K562 (cell line): ENCODE results near the gene VIM. TPM values are rescaled to one million over a fixed set of nuclear protein-coding genes. Genes with fewer than 3 reads are reported as not detected.

Source experiments
- ARNT ChIP-seq, 2 experiments: fragments of 450-650 bp; IDR thresholded peaks; 2 replicates each; pipeline ENCODE4 v1.6.1; 2016; ENCODE audit warnings: mild to moderate bottlenecking in 1 of 2
- E2F3 ChIP-seq: fragments of 250-450 bp; sonication (Bioruptor Pico); IDR thresholded peaks from 2 replicates; pipeline ENCODE4 v1.4.0; 2020; ENCODE audit warnings: mild to moderate bottlenecking
- EGR1 ChIP-seq: fragments of 450-650 bp; conservative IDR thresholded peaks from 2 replicates; pipeline ENCODE4 v1.6.1; 2017; ENCODE audit warnings: mild to moderate bottlenecking
- ELF4 ChIP-seq: fragments of 450-650 bp; formaldehyde crosslinking; IDR thresholded peaks from 2 replicates; pipeline ENCODE4 v1.4.0; 2022; ENCODE audit warnings: missing genetic modification characterization
- FOSL1 ChIP-seq: fragments of 200-800 bp; sonication (Bioruptor generic); conservative IDR thresholded peaks from 2 replicates; pipeline ENCODE4 v1.6.1; 2016; ENCODE audit warnings: missing genetic modification characterization, missing compliant biosample characterization
- GTF2E2 ChIP-seq: fragments of 200-800 bp; sonication (Bioruptor generic); IDR thresholded peaks from 2 replicates; pipeline ENCODE4 v1.6.1; 2016; ENCODE audit warnings: missing genetic modification characterization, missing compliant biosample characterization
- HDGF ChIP-seq: fragments of 450-650 bp; IDR thresholded peaks from 2 replicates; pipeline ENCODE4 v1.6.1; 2016
- KAT7 ChIP-seq: sonication (generic); formaldehyde crosslinking; IDR thresholded peaks from 2 replicates; pipeline ENCODE4 v1.8.0; 2022; ENCODE audit warnings: missing genetic modification reagents, mild to moderate bottlenecking, borderline replicate concordance
- MEIS2 ChIP-seq: fragments of 450-650 bp; IDR thresholded peaks from 2 replicates; pipeline ENCODE4 v1.6.1; 2014; ENCODE audit warnings: mild to moderate bottlenecking; ENCODE audit not compliant: partially characterized antibody
- MXI1 ChIP-seq: IDR thresholded peaks from 2 replicates; pipeline ENCODE4 v1.6.1; 2011; ENCODE audit warnings: low read depth, mild to moderate bottlenecking, improper control_type of control experiment, low read length
- NFE2 ChIP-seq: IDR thresholded peaks from 2 replicates; pipeline ENCODE4 v1.6.1; 2014; ENCODE audit warnings: antibody characterized with exemption, low read depth
- NONO ChIP-seq, 2 experiments: fragments of 200-400 bp in 1 of 2; fragments of 450-650 bp in 1 of 2; formaldehyde crosslinking in 1 of 2; IDR thresholded peaks; 2 replicates each; pipeline ENCODE4 v1.6.1; 2017; ENCODE audit warnings: low read depth in 2 of 2, mild to moderate bottlenecking in 2 of 2, moderate library complexity in 2 of 2, low read length in 1 of 2
- PHF20 ChIP-seq: fragments of 450-650 bp; IDR thresholded peaks from 2 replicates; pipeline ENCODE4 v1.6.1; 2018; ENCODE audit not compliant: partially characterized antibody
- PRMT5 ChIP-seq: sonication (generic); formaldehyde crosslinking; IDR thresholded peaks from 2 replicates; pipeline ENCODE4 v1.5.0; 2020; ENCODE audit warnings: missing genetic modification reagents
- PRPF4 ChIP-seq: fragments of 200-400 bp; formaldehyde crosslinking; IDR thresholded peaks from one replicate; pipeline ENCODE4 v1.6.1; 2017; ENCODE audit warnings: low read length, low read depth, mild to moderate bottlenecking; ENCODE audit not compliant: insufficient read depth, poor library complexity, severe bottlenecking
- PTRF ChIP-seq: fragments of 450-650 bp; IDR thresholded peaks from 2 replicates; pipeline ENCODE4 v1.6.1; 2016; ENCODE audit warnings: mild to moderate bottlenecking, missing genetic modification characterization, missing compliant biosample characterization
- PTTG1 ChIP-seq: fragments of 450-650 bp; IDR thresholded peaks from 2 replicates; pipeline ENCODE4 v1.6.1; 2016; ENCODE audit warnings: low read depth, mild to moderate bottlenecking, missing genetic modification characterization, missing compliant biosample characterization
- TFE3 ChIP-seq: fragments of 450-650 bp; formaldehyde crosslinking; IDR thresholded peaks from 2 replicates; pipeline ENCODE4 v1.4.0; 2020; ENCODE audit warnings: mild to moderate bottlenecking, mixed read lengths
- THRB ChIP-seq: fragments of 450-650 bp; formaldehyde crosslinking; conservative IDR thresholded peaks from 2 replicates; pipeline ENCODE4 v1.4.0; 2022; ENCODE audit warnings: mild to moderate bottlenecking, missing genetic modification characterization
- ZNF23 ChIP-seq: fragments of 250-450 bp; sonication (Bioruptor Pico); IDR thresholded peaks from 2 replicates; pipeline ENCODE4 v1.4.0; 2020; ENCODE audit warnings: mild to moderate bottlenecking
- ZNF282 ChIP-seq: sonication (generic); formaldehyde crosslinking; IDR thresholded peaks from 2 replicates; pipeline ENCODE4 v1.8.1; 2023; ENCODE audit warnings: missing genetic modification reagents
- ZNF431 ChIP-seq: sonication (generic); formaldehyde crosslinking; IDR thresholded peaks from 2 replicates; pipeline ENCODE4 v1.8.0; 2022; ENCODE audit warnings: mild to moderate bottlenecking, missing genetic modification reagents
- ZNF583 ChIP-seq: fragments of 250-450 bp; sonication (Bioruptor Pico); IDR thresholded peaks from 2 replicates; pipeline ENCODE4 v1.4.0; 2020
- ZNF592 ChIP-seq: fragments of 450-650 bp; IDR thresholded peaks from 2 replicates; pipeline ENCODE4 v1.6.1; 2017; ENCODE audit warnings: antibody characterized with exemption, mild to moderate bottlenecking
- polyA plus RNA-seq, 8 experiments: library from polyadenylated mRNA; depleted of rRNA in 4 of 8; stranded (reverse) in 5 of 8; unstranded in 3 of 8; fragments of >200 nt; fragmentation: Nextera tagmentation in 2 of 8; fragmentation: Illumina TruSeq in 1 of 8; extraction: Ambion mirVana in 2 of 8; extraction: Trizol in 1 of 8; gene quantifications; 2 replicates each; pipeline versions ENCODE4 v1.2.1 to v1.2.3, GENCODE V29; 2011 to 2014; ENCODE audit warnings: inconsistent platforms in 1 of 8, missing spikeins in 1 of 8
- total RNA-seq, 7 experiments: library from RNA; depleted of rRNA in 6 of 7; stranded (reverse); fragments of >200 nt in 6 of 7; fragmentation: Illumina TruSeq in 2 of 7; extraction: Trizol in 2 of 7; gene quantifications; 2 replicates each; pipeline versions ENCODE4 v1.2.1 to v1.2.3, GENCODE V29; 2011 to 2021; ENCODE audit warnings: low replicate concordance in 1 of 7

The VIM gene
- total and polyA plus RNA-seq, 9 of the 15 experiments (the other 6 are each of a cell fraction or from before 2014, with no cell fraction given) = 86.0 to 621 (median 383) TPM

GRCh38 chr10:17229967-17230682, 2.1 kb downstream of the VIM start (continued):
- TF ChIP-seq MEIS2 (peak; percentile 20), ZNF583 (CRISPR knock-in tag) (no peak), ZNF592 (no peak), ARNT (IDR thresholded peaks at IDR 0.05) (0 out of 4 replicates have a peak, but pooled peaks of 1 of the 2 experiments have one; percentile 49), ZNF23 (CRISPR knock-in tag) (no peak), FOSL1 (tag) (no peak), NFE2 (no peak), PTTG1 (tag) (no peak), PHF20 (peak; percentile 66), ZNF282 (no peak), E2F3 (0 out of 2 replicates have a peak, but pooled peaks have one; percentile 52), TFE3 (CRISPR knock-in tag) (no peak), THRB (CRISPR knock-in tag) (peak; percentile 78; the same call in 1 of the 2 replicates), PRPF4 (peak; percentile 7), KAT7 (peak; percentile 43; the same call in 1 of the 2 replicates), GTF2E2 (no peak), NONO (IDR thresholded peaks at IDR 0.05; ENCODE audit: low read depth in 2 of 2, low read length in 1 of 2) (no peak), PRMT5 (CRISPR knock-in tag) (no peak), ELF4 (no peak), HDGF (no peak), EGR1 (peak; percentile 62), MXI1 (no peak), ZNF431 (CRISPR knock-in tag) (0 out of 2 replicates have a peak, but pooled peaks have one; percentile 18), PTRF (tag) (no peak)
